Osteocyte (in vitro differentiated cells): ENCODE data around the gene AOPEP. TPM values are rescaled to one million over a fixed set of nuclear protein-coding genes. Genes with fewer than 3 reads are reported as not detected.

Source experiments
- DNase-seq: peaks from one replicate; pipeline ENCODE4 v3.0.0; 2021; ENCODE audit warnings: mixed read lengths; ENCODE audit not compliant: unreplicated experiment; ENCODE audit errors: extremely low spot score
- H3K27ac Mint-ChIP-seq: one replicate; pipeline ENCODE4 v1.8.0; 2021; ENCODE audit warnings: mild to moderate bottlenecking, mixed read lengths; ENCODE audit not compliant: unreplicated experiment
- H3K27me3 Mint-ChIP-seq: one replicate; pipeline ENCODE4 v1.8.0; 2021; ENCODE audit warnings: mixed read lengths; ENCODE audit not compliant: unreplicated experiment
- H3K36me3 Mint-ChIP-seq: one replicate; pipeline ENCODE4 v1.8.0; 2021; ENCODE audit warnings: mixed read lengths; ENCODE audit not compliant: unreplicated experiment
- H3K4me1 Mint-ChIP-seq: one replicate; pipeline ENCODE4 v1.8.0; 2021; ENCODE audit warnings: mixed read lengths; ENCODE audit not compliant: unreplicated experiment
- H3K4me3 Mint-ChIP-seq: one replicate; pipeline ENCODE4 v1.8.0; 2021; ENCODE audit warnings: mild to moderate bottlenecking, moderate library complexity, mixed read lengths; ENCODE audit not compliant: unreplicated experiment
- H3K9me3 Mint-ChIP-seq: one replicate; pipeline ENCODE4 v1.8.0; 2021; ENCODE audit warnings: mixed read lengths; ENCODE audit not compliant: unreplicated experiment
- total RNA-seq: library from RNA; stranded (reverse); gene quantifications from 2 replicates; pipeline ENCODE4 v1.2.1, GENCODE V29; 2021
- TF ChIP-seq, protein P1 (sequence below): fragments of 200-600 bp; sonication (generic); IDR thresholded peaks from 2 replicates; pipeline ENCODE4 v1.5.0; 2021; ENCODE audit warnings: antibody characterized with exemption, mild to moderate bottlenecking, moderate library complexity

Gene AOPEP
- total RNA-seq, 1 donor from 2014 or later: 108 TPM

DNA sequence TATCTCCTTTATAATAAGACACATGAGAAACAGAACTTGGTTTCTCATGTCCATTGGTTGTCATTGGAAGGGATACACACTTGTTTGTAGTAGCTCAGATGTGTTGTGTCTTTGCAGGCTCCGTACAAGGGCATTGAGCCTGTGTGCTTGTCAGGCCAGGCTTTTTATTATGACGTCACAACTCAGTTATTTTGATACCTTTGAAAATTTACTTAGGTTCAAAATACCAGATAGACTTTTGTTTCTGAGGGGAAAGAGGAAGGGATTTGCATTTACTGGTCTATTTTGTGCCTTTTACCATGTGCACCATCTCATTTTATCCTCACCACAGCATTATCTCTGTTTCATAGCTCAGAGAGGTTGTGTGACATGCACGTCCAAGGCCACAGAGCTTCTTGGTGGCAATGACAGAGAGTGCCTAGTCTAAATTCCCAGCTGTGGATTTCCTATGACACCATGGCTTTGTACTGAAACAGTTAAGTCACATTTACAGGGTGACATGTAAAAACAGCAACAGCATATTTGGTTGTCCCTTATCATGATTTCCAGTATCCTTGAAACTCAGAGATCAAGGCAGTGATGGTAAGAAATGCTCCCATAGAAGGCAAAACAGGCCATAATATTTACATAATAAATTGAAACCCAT, 268.7 kb downstream of the AOPEP start:
- Mint-ChIP-seq H3K27me3 (no peaks in the 10 kb centered on the region), H3K36me3 (peaks cover 8% of the 10 kb centered on the region), H3K4me3 (no peak overlapping the region), H3K4me1 (peaks cover 25% of the 10 kb centered on the region), H3K9me3 (no peaks in the 10 kb centered on the region), H3K27ac (peak overlapping the region; percentile 90)
- TF ChIP-seq, protein P1, sequence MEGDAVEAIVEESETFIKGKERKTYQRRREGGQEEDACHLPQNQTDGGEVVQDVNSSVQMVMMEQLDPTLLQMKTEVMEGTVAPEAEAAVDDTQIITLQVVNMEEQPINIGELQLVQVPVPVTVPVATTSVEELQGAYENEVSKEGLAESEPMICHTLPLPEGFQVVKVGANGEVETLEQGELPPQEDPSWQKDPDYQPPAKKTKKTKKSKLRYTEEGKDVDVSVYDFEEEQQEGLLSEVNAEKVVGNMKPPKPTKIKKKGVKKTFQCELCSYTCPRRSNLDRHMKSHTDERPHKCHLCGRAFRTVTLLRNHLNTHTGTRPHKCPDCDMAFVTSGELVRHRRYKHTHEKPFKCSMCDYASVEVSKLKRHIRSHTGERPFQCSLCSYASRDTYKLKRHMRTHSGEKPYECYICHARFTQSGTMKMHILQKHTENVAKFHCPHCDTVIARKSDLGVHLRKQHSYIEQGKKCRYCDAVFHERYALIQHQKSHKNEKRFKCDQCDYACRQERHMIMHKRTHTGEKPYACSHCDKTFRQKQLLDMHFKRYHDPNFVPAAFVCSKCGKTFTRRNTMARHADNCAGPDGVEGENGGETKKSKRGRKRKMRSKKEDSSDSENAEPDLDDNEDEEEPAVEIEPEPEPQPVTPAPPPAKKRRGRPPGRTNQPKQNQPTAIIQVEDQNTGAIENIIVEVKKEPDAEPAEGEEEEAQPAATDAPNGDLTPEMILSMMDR: no peak
- no peak for DNase-seq

DNA sequence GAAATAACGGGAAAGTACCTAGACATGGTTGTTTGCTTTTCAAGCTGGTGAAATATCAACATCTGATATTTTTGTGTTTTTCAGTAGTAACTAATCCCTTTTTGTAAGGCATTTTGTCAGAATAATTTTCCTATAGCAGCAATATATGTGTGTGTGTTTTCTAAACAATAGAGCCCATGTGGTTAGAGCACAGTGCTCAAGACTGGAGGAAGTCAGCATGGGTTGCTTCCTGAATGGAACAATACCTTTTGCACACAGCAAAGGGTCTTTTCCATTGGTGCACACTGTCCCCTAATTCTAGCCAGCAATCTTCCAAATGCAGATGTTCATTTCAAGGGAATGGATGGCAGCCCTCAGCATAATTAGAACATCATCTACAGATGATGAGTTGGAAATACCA, 270.1 kb downstream of the AOPEP start:
- peaks cover 33% of the 10 kb centered on the region for H3K4me1 Mint-ChIP-seq
- H3K27ac Mint-ChIP-seq: peak overlapping the region; percentile 90
- no peak for DNase-seq
- H3K27me3 Mint-ChIP-seq: no peaks in the 10 kb centered on the region
- H3K4me3 Mint-ChIP-seq: no peak overlapping the region
- TF ChIP-seq, protein P1: no peak
- no peaks in the 10 kb centered on the region for H3K9me3 Mint-ChIP-seq
- H3K36me3 Mint-ChIP-seq: peaks cover 8% of the 10 kb centered on the region

GRCh38 chr9:94997727-94998126, 271.2 kb downstream of the AOPEP start:
- Mint-ChIP-seq H3K4me1 (peaks cover 37% of the 10 kb centered on the region), H3K27me3 (no peaks in the 10 kb centered on the region)
- TF ChIP-seq, protein P1: no peak

GRCh38 chr9:94999832-95000231, 273.3 kb downstream of the AOPEP start:
- no peak for DNase-seq
- Mint-ChIP-seq H3K27me3 (no peaks in the 10 kb centered on the region), H3K9me3 (no peaks in the 10 kb centered on the region), H3K4me3 (no peak overlapping the region), H3K27ac (no peak overlapping the region), H3K4me1 (peaks cover 45% of the 10 kb centered on the region), H3K36me3 (no peaks in the 10 kb centered on the region)
- TF ChIP-seq, protein P1: no peak

More at GRCh38 chr9:94997727-94998126, 271.2 kb downstream of the AOPEP start:
- Mint-ChIP-seq H3K9me3 (no peaks in the 10 kb centered on the region), H3K27ac (no peak overlapping the region), H3K4me3 (no peak overlapping the region), H3K36me3 (peaks cover 4% of the 10 kb centered on the region)
- DNase-seq: no peak

GRCh38 chr9:95000821-95001220, 274.3 kb downstream of the AOPEP start:
- no peaks in the 10 kb centered on the region for H3K27me3 Mint-ChIP-seq
- no peaks in the 10 kb centered on the region for H3K9me3 Mint-ChIP-seq
- H3K4me3 Mint-ChIP-seq: no peak overlapping the region
- peak overlapping the region; percentile 65 for H3K27ac Mint-ChIP-seq
- TF ChIP-seq, protein P1: no peak
- H3K36me3 Mint-ChIP-seq: peaks cover 4% of the 10 kb centered on the region
- H3K4me1 Mint-ChIP-seq: peaks cover 35% of the 10 kb centered on the region
- DNase-seq: no peak
